NCI-H82 treated with DMSO at 0.1 percent for 48 hours (cell line): ENCODE results near the gene ZNF805.
"Not testable (repeated sequence)": the region's sequence is repeated elsewhere in the genome, so short reads cannot be mapped to it uniquely, and the experiment has no call there.

Source experiments
- DNase-seq: peaks from one replicate; lab custom pipeline; 2025; ENCODE audit not compliant: unreplicated experiment; lab: John Stamatoyannopoulos, UW

ZNF805 gene

DNA sequence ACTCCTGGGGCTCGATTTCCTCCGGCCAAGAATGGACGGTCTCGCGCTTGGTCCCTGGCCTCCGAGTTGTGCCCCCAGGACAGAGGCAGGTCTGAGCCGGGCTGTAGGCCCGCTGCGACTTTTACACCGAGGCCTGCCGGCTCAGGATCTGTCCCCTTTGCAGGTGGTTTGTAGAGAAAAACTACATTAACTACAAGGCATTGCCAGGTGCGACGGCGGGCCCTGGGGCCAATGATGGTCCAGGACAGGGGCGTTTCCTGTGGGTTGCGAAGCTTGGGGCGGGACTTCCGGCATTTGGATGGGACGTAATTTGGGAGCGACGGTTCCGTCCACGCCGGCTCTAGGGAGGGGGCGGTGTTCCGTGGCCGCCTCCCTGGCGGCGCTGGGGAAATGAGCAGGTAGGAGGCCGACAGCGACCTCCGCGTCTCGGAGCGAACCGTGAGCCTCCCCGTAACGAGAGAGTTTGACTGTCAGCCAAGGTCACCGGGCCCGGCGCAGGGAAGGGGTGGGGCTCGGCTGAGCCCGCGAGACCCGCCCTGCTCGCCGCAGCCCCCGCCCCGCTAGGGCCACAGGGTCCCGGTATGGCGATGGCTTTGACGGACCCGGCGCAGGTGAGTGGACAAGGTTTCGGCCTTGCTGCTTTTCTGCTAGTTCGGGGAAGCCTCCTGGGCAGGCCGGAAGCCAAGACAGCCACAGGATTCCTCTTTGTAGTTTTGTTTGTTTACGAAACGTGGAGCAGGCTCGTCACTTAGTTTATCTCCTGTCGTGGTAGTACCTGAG is at the start of gene ZNF805:
TSS of gene ZNF805 (plus strand) at position 322 of the 780 bp plus-strand sequence. CDS start at position 582, 260 bp downstream.
- DNase-seq: peak; percentile 79

DNA sequence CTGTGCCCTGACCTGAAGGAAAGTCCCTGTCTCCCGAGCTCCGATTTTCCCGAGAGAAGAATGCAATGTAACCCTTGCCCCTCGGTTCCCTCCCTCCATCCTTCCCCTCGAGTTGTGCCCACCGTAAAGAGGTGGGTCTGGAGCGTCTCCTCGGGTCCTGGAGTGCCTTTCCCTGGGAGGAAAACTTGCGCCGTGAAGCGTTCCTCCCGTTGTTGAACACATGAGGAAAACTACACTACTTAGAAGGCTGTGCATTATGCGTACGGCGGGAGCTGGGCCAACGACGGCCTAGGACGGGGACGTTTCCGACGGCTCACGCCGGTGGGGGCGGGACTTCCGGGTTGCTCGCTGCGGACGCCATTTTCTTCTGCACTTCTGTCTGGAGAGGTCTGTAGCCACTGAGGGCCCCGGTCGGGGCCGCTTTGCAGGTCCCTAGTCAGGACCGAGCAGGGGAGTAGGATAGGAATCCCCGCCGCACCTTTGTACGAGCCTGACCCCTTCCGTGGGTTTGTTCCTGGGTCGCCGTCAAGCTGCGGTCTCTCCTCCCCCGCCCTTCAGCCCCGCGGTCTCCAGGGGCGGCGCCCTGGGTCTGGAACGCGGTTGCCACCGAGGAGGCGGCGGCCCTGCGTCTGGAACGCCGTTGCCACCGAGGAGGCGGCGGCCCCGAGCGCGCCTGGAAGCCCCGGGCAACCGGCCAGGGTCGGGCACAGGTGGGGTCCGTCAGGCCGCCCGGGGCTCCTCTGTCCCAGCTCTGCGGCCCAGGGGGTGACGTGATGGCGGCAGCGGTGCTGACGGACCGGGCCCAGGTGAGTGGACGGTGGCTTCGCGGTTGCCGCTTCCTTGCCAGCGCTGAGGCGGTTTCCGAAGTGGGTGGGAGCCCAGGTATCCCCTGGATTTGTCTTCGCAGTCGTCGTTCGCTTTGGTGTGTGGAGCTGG is 49.0 kb upstream of the ZNF805 start, which contains the start of gene ZNF264:
TSS of gene ZNF264 (plus strand) at position 360 of the 936 bp plus-strand sequence. CDS start at position 774, 414 bp downstream.
- peak; percentile 68 for DNase-seq

DNA sequence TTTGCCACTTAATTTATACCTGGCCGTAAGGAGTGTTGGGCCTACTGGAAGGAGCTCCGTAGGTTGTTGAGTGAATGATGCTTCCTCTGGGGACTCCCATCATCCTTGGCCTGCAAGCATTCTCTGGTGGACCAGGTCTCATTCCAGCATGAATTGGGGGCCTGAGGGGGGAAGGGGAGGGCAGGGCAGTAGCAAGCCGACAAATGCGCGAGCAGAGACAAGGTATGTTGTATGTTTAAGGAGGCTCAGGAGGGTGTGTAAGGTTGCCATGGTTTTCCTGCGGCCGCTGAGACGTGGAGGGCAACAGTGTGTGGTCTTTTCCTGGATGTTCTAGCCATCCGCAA is 48.4 kb upstream of the ZNF805 start:
- no peak for DNase-seq

DNA sequence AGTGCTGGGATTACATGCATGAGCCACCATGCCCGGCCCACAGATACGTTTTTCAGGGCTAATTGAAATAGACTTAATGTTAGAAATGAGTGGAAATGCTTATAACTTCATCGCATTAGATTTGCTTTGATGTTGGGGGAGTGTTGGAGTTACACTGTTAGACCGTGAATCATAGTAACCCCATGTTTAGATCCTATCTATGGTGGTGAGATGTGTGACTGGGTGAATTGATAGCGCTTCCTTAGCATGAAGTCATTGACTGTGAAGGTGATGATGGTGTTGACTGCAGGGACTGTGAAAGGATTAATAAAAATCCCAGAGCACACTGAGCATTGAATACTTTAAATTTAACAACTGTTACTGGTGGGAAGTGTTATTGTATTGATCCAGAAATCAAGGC is 47.4 kb upstream of the ZNF805 start:
- DNase-seq: no peak

DNA sequence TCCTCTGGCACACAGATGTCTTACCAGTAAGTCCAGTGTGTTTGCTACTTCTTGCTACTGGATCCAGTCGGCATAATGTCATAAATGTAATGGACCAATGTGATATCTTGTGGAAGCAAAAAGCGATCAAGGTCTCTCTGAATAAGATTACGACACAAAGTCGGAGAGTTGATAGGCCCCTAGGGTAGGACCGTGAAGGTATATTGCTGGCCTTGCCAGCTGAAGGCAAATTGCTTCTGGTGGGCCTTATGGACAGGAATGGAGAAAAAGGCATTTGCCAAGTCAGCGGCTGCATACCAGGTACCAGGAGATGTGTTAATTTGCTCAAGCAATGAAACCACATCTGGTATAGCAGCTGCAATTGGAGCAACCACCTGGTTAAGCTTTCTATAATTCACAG is 42.6 kb upstream of the ZNF805 start:
- DNase-seq: not testable (repeated sequence)

DNA sequence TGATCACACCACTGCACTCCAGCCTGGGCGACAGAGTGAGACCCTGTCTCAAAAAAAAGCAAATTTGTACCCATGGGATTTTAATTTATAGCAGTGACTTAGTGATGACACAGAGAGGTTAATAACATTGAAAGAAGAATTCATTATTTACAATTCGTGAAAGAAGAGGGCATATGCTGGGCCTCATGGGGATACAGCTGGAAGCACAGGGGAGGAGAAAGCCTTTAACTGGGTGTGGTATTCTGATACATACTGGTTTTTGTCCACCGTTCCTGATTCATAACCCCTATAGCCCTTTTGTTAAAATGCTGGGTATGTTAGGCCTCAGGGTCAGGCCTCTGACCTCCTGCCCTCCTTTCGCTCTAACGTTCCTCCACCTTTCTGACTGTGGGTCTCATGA is 38.3 kb upstream of the ZNF805 start:
- no peak for DNase-seq

DNA sequence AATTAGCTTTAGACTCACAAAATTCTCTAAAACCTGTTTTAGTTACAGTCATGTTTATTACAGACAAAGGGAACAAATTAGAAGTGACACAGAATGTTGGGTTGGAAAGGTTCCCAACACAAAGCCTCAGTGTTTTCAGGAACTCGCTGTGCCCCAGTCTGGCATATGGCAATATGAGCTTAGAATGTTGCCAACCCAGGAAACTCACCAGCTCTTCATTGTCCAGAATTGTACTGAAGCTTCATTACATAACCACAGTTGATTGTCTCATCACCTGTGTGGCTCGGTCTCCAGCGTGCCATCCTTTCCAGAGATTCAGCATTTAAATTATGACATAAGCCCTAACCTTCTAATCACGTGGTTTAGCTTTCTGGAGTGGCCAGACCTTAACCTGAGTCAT is 30.1 kb upstream of the ZNF805 start:
- no peak for DNase-seq

DNA sequence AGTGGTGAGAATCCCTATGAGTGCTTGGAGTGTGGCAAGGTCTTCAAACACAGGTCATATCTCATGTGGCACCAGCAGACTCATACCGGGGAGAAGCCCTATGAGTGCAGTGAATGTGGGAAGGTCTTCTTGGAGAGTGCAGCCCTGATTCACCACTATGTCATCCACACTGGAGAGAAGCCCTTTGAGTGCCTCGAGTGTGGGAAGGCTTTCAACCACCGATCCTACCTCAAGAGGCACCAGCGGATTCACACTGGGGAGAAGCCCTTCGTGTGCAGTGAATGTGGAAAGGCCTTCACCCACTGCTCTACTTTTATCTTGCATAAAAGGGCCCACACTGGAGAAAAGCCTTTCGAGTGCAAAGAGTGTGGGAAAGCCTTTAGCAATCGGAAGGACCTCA is 28.3 kb upstream of the ZNF805 start:
- no peak for DNase-seq

DNA sequence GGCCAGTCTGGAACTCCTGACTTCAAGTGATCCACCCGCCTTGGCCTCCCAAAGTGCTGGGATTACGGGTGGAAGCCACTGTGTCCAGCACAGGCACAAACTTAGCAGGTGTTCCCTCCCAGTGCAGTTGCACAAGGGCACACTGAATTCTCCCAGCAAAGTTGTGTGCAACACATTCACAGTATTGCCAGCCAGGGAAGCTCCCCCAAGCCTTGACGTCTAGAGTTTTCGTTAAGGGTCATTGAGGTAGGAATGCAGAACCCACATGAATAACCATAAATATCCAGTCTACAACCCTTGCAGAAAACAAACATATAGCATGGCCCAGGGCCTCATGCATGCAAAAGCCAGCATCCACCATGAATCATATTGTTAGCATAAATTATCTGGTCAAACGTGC is 12.9 kb upstream of the ZNF805 start:
- DNase-seq: no peak

DNA sequence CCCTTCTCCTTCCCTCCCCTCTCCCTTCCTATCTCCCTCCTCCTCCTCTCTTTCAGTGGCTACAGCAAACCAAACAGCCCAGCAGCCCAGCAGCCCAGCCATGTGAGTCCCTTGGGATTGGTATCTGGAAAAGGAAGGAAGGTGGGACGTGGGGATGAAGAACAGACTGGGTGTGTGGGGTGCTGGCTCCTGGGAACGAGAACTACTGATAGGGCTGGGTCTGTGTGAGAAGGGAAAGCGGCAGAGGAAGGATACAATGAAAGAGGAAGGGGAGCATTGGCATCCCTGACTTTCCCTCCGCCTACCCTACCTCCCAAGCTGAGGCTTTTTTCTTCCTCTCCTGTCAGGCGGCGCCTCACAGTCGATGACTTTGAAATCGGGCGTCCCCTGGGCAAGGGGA is 8.7 kb upstream of the ZNF805 start:
- no peak for DNase-seq

DNA sequence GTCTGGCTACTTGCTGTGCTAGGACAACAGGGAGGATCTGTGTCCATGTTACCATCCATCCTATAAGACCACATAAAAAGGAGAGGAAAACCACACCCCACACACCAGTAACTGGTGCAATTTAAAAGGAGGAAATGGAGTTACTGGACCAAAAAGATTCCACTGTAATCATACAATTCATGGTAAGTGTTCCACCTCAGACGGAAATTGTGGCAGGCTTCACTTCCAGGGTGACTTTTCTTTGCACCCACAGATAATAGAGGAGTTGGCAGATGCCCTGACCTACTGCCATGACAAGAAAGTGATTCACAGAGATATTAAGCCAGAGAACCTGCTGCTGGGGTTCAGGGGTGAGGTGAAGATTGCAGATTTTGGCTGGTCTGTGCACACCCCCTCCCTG is 7.2 kb upstream of the ZNF805 start:
- no peak for DNase-seq

DNA sequence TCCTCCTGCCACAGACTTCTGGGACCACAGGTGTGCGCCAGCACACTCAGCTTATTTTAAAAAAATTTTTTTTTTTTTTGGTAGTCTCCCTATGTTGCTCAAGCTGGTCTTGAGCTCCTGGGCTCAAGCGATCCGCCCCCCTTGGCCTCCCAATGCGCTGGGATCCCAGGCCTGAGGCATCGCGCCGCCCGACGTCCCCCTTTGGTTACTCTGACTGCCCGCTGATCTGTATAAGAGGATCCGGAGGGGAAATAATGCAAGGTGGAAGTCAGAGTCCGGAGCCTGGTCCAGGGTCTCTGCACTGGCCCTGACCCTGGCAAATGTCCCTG is 486 bp upstream of the ZNF805 start:
- no peak for DNase-seq

DNA sequence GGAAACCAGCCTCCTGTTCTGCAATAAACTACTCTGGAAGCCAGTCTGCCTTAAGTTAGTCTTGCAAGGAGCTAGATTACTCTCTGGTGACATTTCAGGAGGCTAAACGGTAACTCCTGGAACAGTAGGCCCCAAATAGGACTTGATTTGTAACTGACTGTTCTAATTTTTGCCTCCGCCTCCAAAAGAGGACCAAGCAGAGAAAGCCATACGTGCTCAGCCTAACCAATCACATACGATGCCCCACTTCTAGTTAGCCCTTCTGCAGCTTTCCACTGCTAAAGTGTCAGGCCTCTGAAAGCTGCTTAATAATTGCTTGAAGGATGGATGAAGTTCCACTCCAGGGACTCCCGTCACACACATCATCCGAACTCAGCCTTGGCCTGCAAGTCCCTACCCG is 744 bp downstream of the ZNF805 start:
- no peak for DNase-seq

DNA sequence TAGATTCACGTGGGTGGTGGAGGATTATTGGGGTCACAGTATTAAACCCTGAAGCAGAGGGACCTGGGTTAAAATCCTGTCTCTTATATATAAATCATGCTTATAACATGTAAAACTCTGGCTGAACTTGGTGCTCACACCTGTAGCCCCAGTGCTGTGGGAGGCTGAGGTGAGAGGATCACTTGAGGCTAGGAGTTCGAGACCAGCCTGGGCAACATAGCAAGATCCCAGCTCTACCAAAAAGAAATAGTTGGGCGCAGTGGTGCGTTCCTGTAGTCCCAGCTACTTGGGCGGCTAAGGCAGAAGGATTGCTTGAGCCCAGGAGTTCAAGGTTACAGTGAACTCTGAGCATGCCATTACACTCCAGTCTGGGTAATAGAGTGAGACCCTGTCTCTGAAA is 2.4 kb downstream of the ZNF805 start:
- no peak for DNase-seq

DNA sequence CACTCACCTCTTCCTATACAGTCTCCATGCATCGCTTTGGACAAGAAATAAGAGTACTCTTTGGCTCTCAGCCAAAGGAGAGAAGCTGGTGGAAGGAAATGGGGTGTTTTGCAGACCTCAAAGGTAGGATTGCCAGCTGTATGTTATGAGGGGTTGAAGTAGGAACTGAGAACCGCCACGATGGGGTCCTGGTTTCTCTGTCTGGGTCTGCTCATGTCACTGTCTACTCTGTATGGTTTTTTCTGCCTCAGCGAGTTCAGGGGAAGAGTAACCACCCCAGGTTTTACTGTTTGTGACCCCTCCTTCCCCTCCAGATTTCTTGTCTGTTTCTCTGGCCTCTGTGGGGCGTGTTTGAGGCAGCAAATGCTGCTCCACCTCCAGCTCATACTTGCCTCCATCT is 4.1 kb downstream of the ZNF805 start:
- no peak for DNase-seq

DNA sequence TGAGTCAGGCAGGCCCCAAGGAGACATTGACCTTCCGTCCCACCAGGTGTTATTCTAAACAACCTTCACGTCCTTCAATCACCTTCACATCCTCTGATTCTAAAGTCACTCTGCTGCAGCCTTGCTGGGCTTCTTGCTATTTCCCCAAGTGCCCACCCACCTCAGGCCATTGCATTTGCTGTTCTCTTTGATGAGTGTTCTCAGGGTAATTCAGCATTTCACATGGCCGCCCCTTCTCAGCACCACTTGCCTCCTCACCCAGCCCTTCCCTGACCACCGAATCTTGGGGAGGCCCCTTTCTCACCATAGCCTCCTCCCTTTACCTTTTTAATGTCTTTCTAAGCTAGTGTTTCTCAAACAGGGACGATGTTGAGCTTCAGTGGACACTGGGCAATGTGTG is 4.6 kb downstream of the ZNF805 start:
- no peak for DNase-seq

DNA sequence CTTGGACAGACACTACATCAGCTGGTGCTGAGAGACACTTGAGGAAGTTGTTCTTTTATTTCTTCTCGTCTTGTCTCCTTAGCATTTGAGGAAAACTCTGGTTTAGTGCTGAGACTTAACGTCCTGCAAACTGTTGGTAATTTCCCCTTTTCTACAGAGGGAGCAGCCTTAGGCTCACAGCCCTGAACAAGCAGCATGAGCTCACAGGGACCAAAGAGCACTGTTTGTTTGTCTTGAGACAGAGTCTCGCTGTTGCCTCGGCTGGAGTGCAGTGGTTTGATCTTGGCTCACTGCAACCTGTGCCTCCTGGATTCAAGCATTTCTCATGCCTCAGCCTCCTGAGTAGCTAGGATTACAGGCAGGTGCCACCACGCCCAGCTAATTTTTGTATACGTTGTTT is 5.5 kb downstream of the ZNF805 start:
- DNase-seq: no peak

DNA sequence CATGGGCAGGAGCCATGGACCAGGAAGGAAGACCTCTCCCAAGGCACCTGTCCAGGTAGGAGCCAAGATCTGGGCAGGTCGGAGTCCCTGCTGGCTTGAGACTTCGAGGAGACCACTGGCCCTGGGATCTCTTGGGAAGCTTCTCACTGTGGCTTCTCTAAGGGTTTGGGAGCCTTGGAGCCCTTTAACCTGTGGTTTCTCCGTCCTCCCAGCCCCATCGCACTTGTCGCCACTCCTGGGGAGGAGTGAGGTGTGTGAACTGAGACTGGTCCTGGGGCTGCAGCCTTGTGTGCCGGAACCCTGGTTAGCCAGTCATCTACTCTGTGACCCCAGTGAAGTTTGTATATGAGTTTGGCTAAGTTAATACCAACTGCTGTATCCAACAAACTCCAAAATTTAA is 8.2 kb downstream of the ZNF805 start:
- DNase-seq: no peak

DNA sequence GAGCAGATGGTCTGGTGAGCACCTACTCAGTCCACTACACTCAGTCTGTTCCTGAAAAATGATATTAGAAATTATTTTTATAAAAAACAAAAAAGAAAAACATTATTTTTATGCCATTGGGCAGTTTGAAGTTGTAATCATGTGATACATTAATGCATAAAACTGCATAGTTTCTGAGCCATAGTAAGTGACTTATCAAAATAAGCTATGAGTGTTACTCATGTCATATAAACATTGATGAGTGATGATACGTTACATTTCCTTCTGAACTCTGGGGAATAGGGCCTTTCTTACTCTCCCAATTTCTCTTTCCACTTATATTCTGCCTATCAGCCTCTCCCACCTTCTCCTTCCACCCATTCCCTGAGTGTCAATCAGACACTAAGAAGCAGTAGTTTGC is 8.9 kb downstream of the ZNF805 start:
- no peak for DNase-seq

DNA sequence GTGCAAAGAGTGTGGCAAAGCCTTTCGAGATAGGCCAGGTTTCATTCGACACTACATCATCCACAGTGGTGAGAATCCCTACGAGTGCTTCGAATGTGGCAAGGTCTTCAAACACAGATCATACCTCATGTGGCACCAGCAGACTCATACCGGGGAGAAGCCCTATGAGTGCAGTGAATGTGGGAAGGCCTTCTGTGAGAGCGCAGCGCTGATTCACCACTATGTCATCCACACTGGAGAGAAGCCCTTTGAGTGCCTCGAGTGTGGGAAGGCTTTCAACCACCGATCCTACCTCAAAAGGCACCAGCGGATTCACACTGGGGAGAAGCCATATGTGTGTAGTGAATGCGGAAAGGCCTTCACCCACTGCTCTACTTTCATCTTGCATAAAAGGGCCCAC is 13.3 kb downstream of the ZNF805 start:
- not testable (repeated sequence) for DNase-seq

DNA sequence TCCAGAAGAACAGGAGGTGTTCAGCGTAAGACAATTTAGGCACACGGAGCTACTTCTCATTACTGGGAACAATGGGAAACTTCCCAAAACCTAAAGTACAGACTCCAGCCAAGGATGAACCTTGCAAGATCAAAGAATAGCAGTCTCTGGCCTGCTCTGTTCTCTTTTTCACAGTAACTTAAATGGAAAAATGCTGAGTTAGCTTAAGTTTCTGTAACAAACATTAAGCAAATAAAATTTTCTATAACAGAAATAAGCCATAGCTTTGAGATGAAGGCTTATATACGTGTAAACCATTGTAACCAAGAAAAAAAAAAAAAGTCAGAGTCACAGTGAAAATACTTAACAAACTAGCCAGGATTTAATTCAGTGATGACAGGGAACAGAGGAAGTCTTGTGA is 21.6 kb downstream of the ZNF805 start:
- DNase-seq: no peak

DNA sequence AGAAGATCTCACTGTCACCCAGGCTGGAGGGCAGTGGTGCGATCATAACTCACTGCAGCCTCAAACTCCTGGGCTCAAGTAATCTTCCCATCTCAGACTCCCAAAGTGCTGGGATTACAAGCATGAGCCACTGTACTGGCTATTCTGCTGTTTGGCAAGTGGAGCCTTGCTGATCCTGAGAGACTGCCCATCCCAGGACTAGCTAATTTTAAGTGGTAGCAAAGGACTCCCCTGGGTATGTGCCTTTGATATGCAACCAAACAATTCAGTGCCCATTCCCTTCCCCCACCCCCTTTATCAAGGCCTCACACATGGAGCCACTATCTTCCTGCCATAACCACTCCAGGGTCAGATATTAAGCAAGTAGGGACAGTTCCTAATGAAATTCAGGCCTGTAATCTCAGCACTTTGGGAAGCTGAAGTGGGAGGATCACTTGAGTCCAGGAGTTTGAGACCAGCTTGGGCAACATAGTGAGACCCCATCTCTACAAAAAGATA is 22.9 kb downstream of the ZNF805 start:
- DNase-seq: no peak
